OCI-LY1 (cell line): Measurements from ENCODE around the gene ASH1L.

Source experiments
- H2AFZ ChIP-seq: fragments of 200-600 bp; sonication (generic), shearing (Covaris generic); 2 replicates; pipeline ENCODE4 v1.6.0; 2014; ENCODE audit warnings: antibody characterized with exemption, mild to moderate bottlenecking, low read length
- H3F3A ChIP-seq: fragments of 200-600 bp; sonication (generic), shearing (Covaris generic); 2 replicates; pipeline ENCODE4 v1.6.0; 2014; ENCODE audit warnings: mild to moderate bottlenecking, antibody characterized with exemption, low read length, moderate library complexity; ENCODE audit not compliant: insufficient read depth
- H3K27ac ChIP-seq: fragments of 200-600 bp; sonication (generic); 2 replicates; pipeline ENCODE4 v1.5.1; 2014; ENCODE audit warnings: low read length, mixed run types, mild to moderate bottlenecking, low read depth; ENCODE audit not compliant: poor library complexity, severe bottlenecking
- H3K27me3 ChIP-seq: fragments of 200-600 bp; sonication (generic); 2 replicates; pipeline ENCODE4 v1.6.0; 2014; ENCODE audit warnings: antibody characterized with exemption, mild to moderate bottlenecking, low read length, moderate library complexity; ENCODE audit not compliant: insufficient read depth
- H3K36me3 ChIP-seq: fragments of 200-600 bp; sonication (generic); 2 replicates; pipeline ENCODE4 v1.6.1; 2014; ENCODE audit warnings: mild to moderate bottlenecking, antibody characterized with exemption, low read length, moderate library complexity, mixed read lengths; ENCODE audit not compliant: insufficient read depth
- H3K4me1 ChIP-seq: fragments of 200-600 bp; sonication (generic); 2 replicates; pipeline ENCODE4 v1.5.1; 2014; ENCODE audit warnings: mild to moderate bottlenecking, low read length, moderate library complexity; ENCODE audit not compliant: insufficient read depth, severe bottlenecking
- H3K4me2 ChIP-seq: fragments of 200-600 bp; sonication (generic), shearing (Covaris generic); 2 replicates; pipeline ENCODE4 v1.6.1; 2014; ENCODE audit warnings: low read length
- H3K4me3 ChIP-seq: fragments of 200-600 bp; sonication (generic); 2 replicates; pipeline ENCODE4 v1.5.1; 2014; ENCODE audit warnings: low read length, low read depth, mild to moderate bottlenecking, mixed read lengths; ENCODE audit not compliant: poor library complexity, severe bottlenecking
- H3K79me2 ChIP-seq: fragments of 200-600 bp; shearing (Covaris generic); 2 replicates; pipeline ENCODE4 v1.6.1; 2016; ENCODE audit warnings: mixed run types, low read length, mixed read lengths; ENCODE audit not compliant: insufficient read depth
- H3K9ac ChIP-seq: fragments of 200-600 bp; sonication (generic), shearing (Covaris generic); 2 replicates; pipeline ENCODE4 v1.6.1; 2014; ENCODE audit warnings: mild to moderate bottlenecking, low read length, mixed read lengths
- H3K9me2 ChIP-seq: fragments of 200-600 bp; sonication (generic), shearing (Covaris generic); 2 replicates; pipeline ENCODE4 v1.6.1; 2014; ENCODE audit warnings: low read depth, mild to moderate bottlenecking, low read length, mixed read lengths
- H3K9me3 ChIP-seq: fragments of 200-600 bp; shearing (Covaris generic); 2 replicates; pipeline ENCODE4 v1.6.1; 2014; ENCODE audit warnings: low read length, mixed read lengths
- H4K20me1 ChIP-seq: fragments of 200-600 bp; sonication (generic), shearing (Covaris generic); 2 replicates; pipeline ENCODE4 v1.6.0; 2016; ENCODE audit warnings: mild to moderate bottlenecking, low read length; ENCODE audit not compliant: insufficient read depth
- CTCF ChIP-seq: fragments of 200-600 bp; sonication (generic), shearing (Covaris generic); IDR thresholded peaks from 2 replicates; pipeline ENCODE4 v1.5.1; 2017; ENCODE audit warnings: mild to moderate bottlenecking, antibody characterized with exemption, low read length, moderate library complexity, mixed read lengths
- EZH2 ChIP-seq: fragments of 200-600 bp; sonication (generic), shearing (Covaris generic); IDR thresholded peaks from 2 replicates; pipeline ENCODE4 v1.8.0; 2017; ENCODE audit warnings: borderline replicate concordance, mixed run types, mild to moderate bottlenecking, antibody characterized with exemption, low read length, moderate library complexity, mixed read lengths

The ASH1L gene

DNA sequence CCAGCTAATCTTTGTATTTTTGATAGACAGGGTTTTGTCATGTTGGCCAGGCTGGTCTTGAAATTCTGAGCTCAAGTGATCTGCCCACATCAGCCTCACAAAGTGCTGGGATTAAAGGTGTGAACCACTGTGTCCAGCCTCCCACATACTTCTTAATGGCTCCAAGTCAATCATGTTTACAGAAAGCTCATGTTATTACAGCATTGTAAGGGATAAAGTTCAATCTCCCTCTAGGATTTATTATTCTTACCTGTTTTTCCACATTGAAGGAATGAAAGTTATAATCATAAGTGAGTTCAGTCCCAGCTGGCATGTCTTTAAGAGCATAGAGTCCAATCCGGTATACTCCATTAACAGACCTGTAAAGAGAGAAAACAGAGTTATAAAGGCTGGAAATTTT is 202.6 kb downstream of the ASH1L start:
- Histone ChIP-seq H3K4me3 (no peak overlapping the region), H4K20me1 (no peaks in the 10 kb centered on the region)

GRCh38 chr1:155352631-155353030 is 210.0 kb downstream of the ASH1L start:
- TF ChIP-seq EZH2 = no peak
- Histone ChIP-seq H3K9me2 (no peaks in the 10 kb centered on the region), H4K20me1 (no peaks in the 10 kb centered on the region), H3K9ac (no peak overlapping the region), H3K27me3 (no peaks in the 10 kb centered on the region), H3K4me2 (no peak overlapping the region), H3K9me3 (no peaks in the 10 kb centered on the region), H3K4me1 (no peaks in the 10 kb centered on the region), H3F3A (no peaks in the 10 kb centered on the region), H3K4me3 (no peak overlapping the region), H3K79me2 (no peaks in the 10 kb centered on the region), H2AFZ (no peak overlapping the region), H3K27ac (no peak overlapping the region), H3K36me3 (peaks cover 84% of the 10 kb centered on the region)

More for the DNA sequence above, 202.6 kb downstream of the ASH1L start:
- Histone ChIP-seq H3K27ac (no peak overlapping the region), H3K4me2 (no peak overlapping the region), H3K4me1 (no peaks in the 10 kb centered on the region), H3K9me3 (no peaks in the 10 kb centered on the region), H2AFZ (no peak overlapping the region), H3K27me3 (no peaks in the 10 kb centered on the region), H3K36me3 (peaks cover 52% of the 10 kb centered on the region), H3F3A (no peaks in the 10 kb centered on the region), H3K79me2 (no peaks in the 10 kb centered on the region), H3K9me2 (no peaks in the 10 kb centered on the region), H3K9ac (no peak overlapping the region)
- no peak for TF ChIP-seq CTCF

- no peaks in the 10 kb centered on the region for H3K4me1 ChIP-seq
- no peak overlapping the region for H3K27ac ChIP-seq
- no peak overlapping the region for H3K4me3 ChIP-seq
- no peaks in the 10 kb centered on the region for H3K79me2 ChIP-seq
- H3K9ac ChIP-seq = no peak overlapping the region
- no peaks in the 10 kb centered on the region for H3K9me2 ChIP-seq
- H3K9me3 ChIP-seq = no peaks in the 10 kb centered on the region
- no peak for TF ChIP-seq EZH2
- TF ChIP-seq CTCF = no peak
- H3K4me2 ChIP-seq = no peak overlapping the region
- H3F3A ChIP-seq = no peaks in the 10 kb centered on the region
- no peaks in the 10 kb centered on the region for H4K20me1 ChIP-seq
- peaks cover 91% of the 10 kb centered on the region for H3K36me3 ChIP-seq
- no peak overlapping the region for H2AFZ ChIP-seq
- H3K27me3 ChIP-seq = no peaks in the 10 kb centered on the region
Measured at GRCh38 chr1:155342842-155343241, 219.8 kb downstream of the ASH1L start.

DNA sequence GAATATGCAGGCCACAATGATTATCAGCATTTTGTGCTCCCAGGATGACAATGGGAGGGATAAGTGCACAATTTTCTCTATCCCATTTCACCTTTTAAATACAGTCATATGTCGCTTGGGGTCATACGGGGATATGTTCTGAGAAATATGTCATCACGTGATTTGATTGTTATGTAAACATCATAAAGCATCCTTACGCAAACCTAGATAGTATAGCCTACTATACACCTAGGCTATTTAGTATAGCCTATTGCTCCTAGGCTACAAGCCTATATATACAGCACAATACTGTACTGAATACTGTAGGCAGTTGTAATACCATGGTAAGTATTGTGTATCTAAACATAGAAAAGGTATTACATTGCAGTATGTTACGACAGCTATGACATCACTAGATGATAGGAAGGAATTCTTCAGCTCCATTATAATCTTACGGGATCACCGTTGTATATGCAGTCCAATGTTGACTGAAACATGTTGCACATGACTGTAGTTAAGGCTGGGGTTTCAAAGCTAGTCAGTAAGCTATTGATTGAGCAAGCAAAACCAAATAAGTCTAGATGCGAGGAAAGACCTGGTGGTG is 223.0 kb downstream of the ASH1L start:
- Histone ChIP-seq H3K79me2 (no peaks in the 10 kb centered on the region), H2AFZ (no peak overlapping the region), H3K27ac (no peak overlapping the region), H3K4me3 (no peak overlapping the region), H3K36me3 (peaks cover 94% of the 10 kb centered on the region), H3K9me2 (no peaks in the 10 kb centered on the region), H3K9ac (no peak overlapping the region), H4K20me1 (no peaks in the 10 kb centered on the region), H3K27me3 (no peaks in the 10 kb centered on the region), H3F3A (no peaks in the 10 kb centered on the region), H3K9me3 (no peaks in the 10 kb centered on the region), H3K4me2 (no peak overlapping the region), H3K4me1 (no peaks in the 10 kb centered on the region)
- TF ChIP-seq CTCF = no peak
- TF ChIP-seq EZH2 = no peak
